Endothelial cell of umbilical vein (primary cell): ENCODE data around the gene SKP1. TPM values are rescaled to one million over a fixed set of nuclear protein-coding genes. Genes with fewer than 3 reads are reported as not detected.

Experiments used
- BruUV-seq: library from RNA; stranded (reverse); fragments of 400-500 nt; replicated peaks from 2 replicates; lab custom pipeline; 2021; lab: Mats Ljungman, UMichigan
- CTCF ChIA-PET: fragments of 300-600, 350-600 bp; sonication (Branson Sonifier 250); formaldehyde crosslinking; loops from one replicate; lab custom pipeline; 2021; ENCODE audit warnings: antibody characterized with exemption, inconsistent platforms; lab: Charles Lee
- POLR2A ChIA-PET: fragments of 300-600, 350-600 bp; sonication (Branson Sonifier 250); formaldehyde crosslinking; loops from one replicate; lab custom pipeline; 2021; ENCODE audit warnings: antibody characterized with exemption, inconsistent platforms; lab: Charles Lee
- DNase-seq: peaks from one replicate; pipeline ENCODE4 v3.0.0-alpha.2; 2011; ENCODE audit warnings: low read depth, low spot score
- FAIRE-seq: peaks from 2 replicates; lab custom pipeline; 2011; peaks lifted over from hg19 to GRCh38; lab: Jason Lieb, UNC
- H2AFZ ChIP-seq: 2 replicates; pipeline ENCODE4 v1.6.0; 2012; ENCODE audit warnings: low read depth, low read length, control low read depth, inconsistent platforms
- H3K27ac ChIP-seq: 2 replicates; pipeline ENCODE4 v1.5.1; 2011; ENCODE audit warnings: low read depth, mild to moderate bottlenecking, control low read depth, low read length, moderate library complexity; ENCODE audit not compliant: insufficient read depth
- H3K27me3 ChIP-seq, 2 experiments: 2 replicates each; pipeline versions ENCODE4 v1.6.0 to v1.6.1; 2011; ENCODE audit warnings: low read length in 2 of 2, mixed read lengths in 1 of 2; ENCODE audit not compliant: control insufficient read depth in 2 of 2, insufficient read depth in 2 of 2
- H3K36me3 ChIP-seq, 2 experiments: 2 replicates in 1 of 2; 3 replicates in 1 of 2; pipeline ENCODE4 v1.5.1; 2011; ENCODE audit warnings: low read length in 2 of 2, mild to moderate bottlenecking in 1 of 2, moderate library complexity in 1 of 2; ENCODE audit not compliant: control insufficient read depth in 2 of 2, insufficient read depth in 2 of 2; ENCODE audit errors: extremely low read depth in 1 of 2
- H3K4me1 ChIP-seq: 3 replicates; pipeline ENCODE4 v1.5.1; 2011; ENCODE audit warnings: mild to moderate bottlenecking, low read length; ENCODE audit not compliant: control insufficient read depth, insufficient read depth; ENCODE audit errors: extremely low read depth
- H3K4me2 ChIP-seq: 2 replicates; pipeline ENCODE4 v1.6.1; 2011; ENCODE audit warnings: low read length, control low read depth, mixed read lengths; ENCODE audit not compliant: insufficient read depth
- H3K4me3 ChIP-seq, 3 experiments: fragments of 200-600 bp in 1 of 3; sonication (generic), shearing (Covaris generic) in 1 of 3; replicated peaks in 1 of 3; 2 replicates each; pipeline ENCODE4 v1.5.1; 2011 to 2016; ENCODE audit warnings: control low read depth in 3 of 3, low read length in 3 of 3, mild to moderate bottlenecking in 2 of 3, inconsistent platforms in 1 of 3, low read depth in 1 of 3, moderate library complexity in 1 of 3; ENCODE audit not compliant: insufficient read depth in 1 of 3
- H3K79me2 ChIP-seq: 2 replicates; pipeline ENCODE4 v1.6.0; 2012; ENCODE audit warnings: low read length, inconsistent platforms; ENCODE audit not compliant: control insufficient read depth, insufficient read depth
- H3K9ac ChIP-seq: replicated peaks from 2 replicates; pipeline ENCODE3; 2011; ENCODE audit warnings: low read length, control low read depth; ENCODE audit not compliant: insufficient read depth; ENCODE audit errors: extremely low read depth
- H3K9me1 ChIP-seq: replicated peaks from 3 replicates; pipeline ENCODE4 v1.6.0; 2011; ENCODE audit warnings: mild to moderate bottlenecking, low read length; ENCODE audit not compliant: control insufficient read depth, insufficient read depth; ENCODE audit errors: extremely low read depth
- H3K9me3 ChIP-seq: replicated peaks from 2 replicates; pipeline ENCODE4 v1.5.1; 2012; ENCODE audit warnings: low read length, inconsistent platforms; ENCODE audit not compliant: control insufficient read depth, insufficient read depth
- H4K20me1 ChIP-seq: replicated peaks from 2 replicates; pipeline ENCODE3; 2011; ENCODE audit warnings: mild to moderate bottlenecking, low read length; ENCODE audit not compliant: control insufficient read depth, insufficient read depth; ENCODE audit errors: extremely low read depth
- CTCF ChIP-seq, 2 donors: IDR thresholded peaks; 1 replicate in 1 of 2; 2 replicates in 1 of 2; pipeline ENCODE4 v1.5.1; 2011; ENCODE audit warnings: low read length in 2 of 2, mild to moderate bottlenecking in 2 of 2, moderate library complexity in 2 of 2, control low read depth in 1 of 2, inconsistent platforms in 1 of 2, low read depth in 1 of 2; ENCODE audit not compliant: insufficient read depth in 1 of 2; ENCODE audit errors: extremely low read depth in 1 of 2
- FOS ChIP-seq: IDR thresholded peaks from 2 replicates; pipeline ENCODE4 v1.6.1; 2011; ENCODE audit warnings: mild to moderate bottlenecking, low read length, moderate library complexity, borderline replicate concordance; ENCODE audit not compliant: insufficient read depth
- JUN ChIP-seq: IDR thresholded peaks from 2 replicates; pipeline ENCODE4 v1.6.1; 2011; ENCODE audit warnings: borderline replicate concordance, low read depth; ENCODE audit not compliant: insufficient read length, insufficient read depth
- MAX ChIP-seq: IDR thresholded peaks from 2 replicates; pipeline ENCODE4 v1.6.1; 2011; ENCODE audit not compliant: insufficient read depth, insufficient read length
- MYC ChIP-seq: IDR thresholded peaks from one replicate; pipeline ENCODE4 v1.6.1; 2011; ENCODE audit warnings: mild to moderate bottlenecking, low read depth, low read length
- POLR2AphosphoS5 ChIP-seq: IDR thresholded peaks from 2 replicates; pipeline ENCODE4 v1.6.1; 2012; ENCODE audit warnings: low read depth, mild to moderate bottlenecking, control low read depth, low read length, moderate library complexity; ENCODE audit not compliant: insufficient read depth
- dilution Hi-C: fragments of 300-500 bp; cut with MboI; formaldehyde crosslinking; loops from one replicate; pipeline ENCODE4 v1.15.0; 2019; ENCODE audit warnings: low sequenced_read_pairs; ENCODE audit not compliant: extremely low pct_ligation_motif_present
- intact Hi-C: fragments of 100-400 bp; cut with micrococcal nuclease; formaldehyde crosslinking; loops from one replicate; pipeline ENCODE4 v1.10.0; 2022
- polyA plus RNA-seq, 4 experiments: library from polyadenylated mRNA; depleted of rRNA in 3 of 4; stranded (reverse) in 3 of 4; unstranded in 1 of 4; fragments of >200 nt; gene quantifications; 2 replicates each; pipeline versions ENCODE4 v1.2.1 to v1.2.3, GENCODE V29; 2011 to 2012; ENCODE audit warnings: missing spikeins in 1 of 4
- total RNA-seq: library from RNA; stranded (reverse); gene quantifications from 2 replicates; pipeline ENCODE4 v1.2.3, GENCODE V29; 2021

The SKP1 gene
- total and polyA plus RNA-seq, 2 donors (not counting 3 experiments of a cell fraction or from before 2014, with no cell fraction given) = 214 to 320 TPM

- ChIA-PET CTCF (interaction anchor here (1.5 to 5.6 kb wide), 4 partner anchors 12 to 85 kb away, joined by 3 to 50 read pairs (median 17); no protein-coding TSS in a partner anchor), POLR2A (no interaction called here)
- H3K27ac ChIP-seq = no peak overlapping the region
- TF ChIP-seq POLR2AphosphoS5 = no peak
- no peak for TF ChIP-seq MAX
- no peak for TF ChIP-seq FOS
- no peak for TF ChIP-seq CTCF (IDR thresholded peaks at IDR 0.05; ENCODE audit: extremely low read depth in 1 of 2, insufficient read depth in 1 of 2, low read depth in 1 of 2, low read length in 2 of 2)
- TF ChIP-seq JUN = no peak
- TF ChIP-seq MYC = no peak
- H3K9me3 ChIP-seq = no peaks in the 10 kb centered on the region
- H3K36me3 ChIP-seq = no peaks in the 10 kb centered on the region
- DNase-seq (no peak), FAIRE-seq (no peak)
- peaks cover 9% of the 10 kb centered on the region for H3K4me1 ChIP-seq
- intact Hi-C loops (no loop called here), dilution Hi-C loops (no loop called here)
- H3K9me1 ChIP-seq = no peaks in the 10 kb centered on the region
- no peak overlapping the region for H3K4me3 ChIP-seq
- no peak overlapping the region for H3K9ac ChIP-seq
- H3K4me2 ChIP-seq = no peak overlapping the region
- no peaks in the 10 kb centered on the region for H3K79me2 ChIP-seq
- BruUV-seq = no TSS peak
- H4K20me1 ChIP-seq = no peaks in the 10 kb centered on the region
- no peak overlapping the region for H2AFZ ChIP-seq
- no peaks in the 10 kb centered on the region for H3K27me3 ChIP-seq
Measured at GRCh38 chr5:134124289-134125038, 52.3 kb downstream of the SKP1 start.
